ENCODE results near the gene BRME1.

Gene BRME1

DNA sequence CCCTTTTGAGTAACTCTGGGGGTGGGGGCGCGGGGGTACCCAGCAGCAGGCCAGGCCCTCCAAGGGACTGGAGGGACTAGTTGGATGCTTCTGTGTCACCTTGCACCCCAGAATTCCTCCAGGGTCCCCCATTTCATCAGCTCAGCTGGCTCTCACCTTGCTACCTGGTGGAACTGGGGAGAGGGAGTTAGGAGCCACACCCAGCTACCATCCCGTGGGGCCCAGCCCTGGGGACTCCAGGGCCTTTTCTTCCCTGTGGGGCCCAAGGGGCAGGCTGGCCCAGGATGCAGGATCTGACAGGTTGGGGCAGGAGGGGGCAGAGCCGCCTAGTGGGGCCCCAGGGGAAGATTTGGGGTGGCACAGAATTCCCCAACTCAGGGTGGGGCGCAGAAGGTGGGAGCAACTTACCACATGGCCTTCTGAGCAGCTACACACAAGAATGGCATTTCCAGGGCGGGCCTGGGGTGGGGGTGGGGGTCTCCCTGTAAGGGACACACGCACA lies 61.7 kb downstream of the BRME1 start:
- DNase-seq (ENCODE audit: low read depth): no peak

DNA sequence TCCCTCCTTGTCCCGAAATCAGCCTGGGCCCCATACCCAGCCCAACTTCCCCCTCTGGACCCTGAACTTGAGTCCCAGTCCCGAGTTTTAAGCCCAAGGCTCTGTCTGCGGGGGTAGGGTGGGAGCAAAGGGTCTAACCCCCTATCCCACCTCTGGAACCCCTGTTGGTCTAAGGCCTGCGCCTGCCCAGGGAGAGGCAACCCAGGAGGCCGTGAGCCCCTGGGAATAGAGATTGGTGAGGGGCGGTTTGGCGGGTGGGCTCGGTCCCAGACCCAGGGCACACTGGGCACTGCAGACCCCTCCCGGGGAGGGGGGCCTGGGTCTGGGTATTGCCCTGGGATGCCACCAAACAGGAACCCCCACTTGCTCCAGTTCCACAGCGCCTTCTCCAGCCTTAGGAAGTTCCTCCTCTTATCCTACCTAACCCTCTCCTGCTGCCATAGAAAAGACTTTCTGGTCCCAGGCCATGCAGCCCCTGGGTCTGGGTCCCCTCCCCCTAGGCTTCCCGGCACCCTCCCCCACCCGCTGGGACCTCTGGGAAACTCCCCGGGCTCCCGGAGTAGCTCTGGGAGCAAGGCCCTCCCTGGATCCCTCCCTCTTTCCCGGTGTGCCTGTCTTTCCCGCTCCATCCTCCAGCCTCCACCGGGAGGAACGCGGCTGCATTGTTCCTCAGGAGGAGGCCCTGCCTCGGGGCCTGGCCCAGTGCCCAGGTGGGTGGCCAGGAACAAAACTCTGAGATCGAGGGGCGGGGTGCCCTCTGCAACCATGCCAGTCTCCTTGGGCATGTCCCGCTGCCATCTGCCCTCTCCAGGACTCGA lies 62.6 kb downstream of the BRME1 start:
- DNase-seq (ENCODE audit: low read depth): no peak

GRCh38 chr19:13842291-13843103 lies 63.4 kb downstream of the BRME1 start:
- no peak for DNase-seq (ENCODE audit: low read depth)

GRCh38 chr19:13841962-13842290 lies 64.0 kb downstream of the BRME1 start:
- no peak for DNase-seq (ENCODE audit: low read depth)

GRCh38 chr19:13841086-13841961 lies 64.6 kb downstream of the BRME1 start:
- no peak for DNase-seq (ENCODE audit: low read depth)

DNA sequence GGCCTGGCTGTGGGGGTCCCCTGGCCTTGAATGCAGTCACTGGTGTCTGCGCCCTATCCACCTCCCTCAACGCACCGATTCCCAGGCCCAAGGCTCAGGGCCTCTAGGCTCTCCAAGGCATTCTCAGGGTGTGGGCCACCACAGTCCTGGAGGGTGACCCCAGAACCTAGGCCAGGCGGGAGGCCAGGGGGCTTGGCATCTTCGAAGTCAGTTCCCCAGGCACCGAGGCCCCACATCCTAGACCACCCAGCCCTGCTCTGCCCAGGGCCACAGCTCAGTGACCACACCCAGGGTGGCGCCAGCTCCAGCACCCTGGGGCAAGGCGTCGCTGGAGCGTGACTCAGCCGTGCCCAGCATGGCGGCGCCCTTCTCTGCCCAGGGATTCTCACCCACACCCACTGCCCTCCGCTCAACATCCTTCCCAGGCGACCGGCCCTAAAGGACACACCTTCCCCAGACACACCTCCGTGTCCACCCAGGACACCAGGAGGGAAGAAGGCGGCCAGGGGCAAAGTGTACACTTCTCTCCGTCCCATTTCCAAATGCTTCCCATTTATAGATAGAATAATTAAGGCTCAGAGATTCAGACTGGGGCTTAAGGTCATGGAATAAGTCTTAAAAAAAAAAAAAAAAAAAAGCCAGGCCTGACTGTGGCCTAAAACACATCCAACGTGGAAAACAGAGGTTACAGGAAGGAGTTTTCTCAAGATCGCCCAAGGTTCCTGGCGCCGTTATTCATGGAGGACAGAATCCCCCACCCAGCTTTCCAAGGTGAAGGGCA lies 65.4 kb downstream of the BRME1 start:
- DNase-seq (ENCODE audit: low read depth): no peak

DNA sequence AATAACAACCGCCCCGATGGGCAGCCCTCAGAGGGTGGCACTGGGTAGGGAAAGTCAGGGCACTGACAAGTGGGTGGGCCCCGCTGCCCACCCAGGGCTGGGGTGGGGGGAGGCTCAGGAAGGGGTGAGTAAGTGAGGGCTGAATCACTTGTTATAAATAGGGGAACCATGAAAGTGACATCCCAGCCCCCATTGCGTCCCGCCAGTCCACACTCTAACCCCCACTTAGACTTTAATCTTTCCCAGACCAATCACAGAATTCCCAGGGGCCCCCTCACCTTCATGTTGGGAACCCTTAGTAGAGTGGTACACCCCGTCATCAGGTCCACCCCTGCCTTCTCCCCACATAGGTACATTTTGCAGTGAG lies 66.0 kb downstream of the BRME1 start:
- DNase-seq (ENCODE audit: low read depth): no peak

DNA sequence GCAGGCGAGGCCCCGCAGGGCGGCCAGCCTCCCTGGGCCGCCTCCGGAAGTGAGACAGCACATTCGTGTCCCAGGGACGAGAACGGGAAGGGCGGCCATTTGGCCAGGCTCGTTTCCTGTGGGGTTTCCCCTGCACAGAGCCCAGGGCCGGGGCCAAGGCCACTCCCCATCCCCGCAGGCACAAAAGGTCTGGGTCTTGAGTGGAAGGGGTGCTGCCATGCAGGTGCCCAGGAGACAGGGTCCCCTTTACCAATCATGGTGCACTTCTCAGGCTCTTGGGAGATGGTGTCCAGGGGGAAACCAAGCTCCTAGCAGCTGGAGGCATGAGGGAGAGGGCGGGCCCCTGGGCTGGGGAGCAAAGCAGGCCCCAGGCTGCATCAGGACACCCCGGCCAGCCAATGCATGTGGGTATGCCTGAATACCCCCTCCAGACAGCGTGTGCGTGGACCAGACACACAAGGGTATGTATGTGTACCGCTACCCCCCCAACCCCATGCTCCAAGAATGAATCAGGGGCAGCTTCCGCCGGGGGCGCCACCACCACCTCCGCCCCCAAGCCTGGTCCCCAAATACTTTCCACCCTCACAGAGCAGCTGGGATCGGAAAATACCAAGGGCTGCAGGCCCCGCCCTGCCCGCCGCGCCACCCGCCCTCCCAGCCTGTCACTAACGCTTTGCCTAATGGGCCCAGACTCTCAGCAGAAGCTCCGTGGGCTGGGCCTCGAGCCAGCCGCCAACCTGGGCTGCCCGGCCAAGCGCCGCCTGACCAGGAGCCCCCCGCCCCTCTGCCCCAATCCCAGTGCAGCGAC lies 66.6 kb downstream of the BRME1 start:
- DNase-seq (ENCODE audit: low read depth): no peak

DNA sequence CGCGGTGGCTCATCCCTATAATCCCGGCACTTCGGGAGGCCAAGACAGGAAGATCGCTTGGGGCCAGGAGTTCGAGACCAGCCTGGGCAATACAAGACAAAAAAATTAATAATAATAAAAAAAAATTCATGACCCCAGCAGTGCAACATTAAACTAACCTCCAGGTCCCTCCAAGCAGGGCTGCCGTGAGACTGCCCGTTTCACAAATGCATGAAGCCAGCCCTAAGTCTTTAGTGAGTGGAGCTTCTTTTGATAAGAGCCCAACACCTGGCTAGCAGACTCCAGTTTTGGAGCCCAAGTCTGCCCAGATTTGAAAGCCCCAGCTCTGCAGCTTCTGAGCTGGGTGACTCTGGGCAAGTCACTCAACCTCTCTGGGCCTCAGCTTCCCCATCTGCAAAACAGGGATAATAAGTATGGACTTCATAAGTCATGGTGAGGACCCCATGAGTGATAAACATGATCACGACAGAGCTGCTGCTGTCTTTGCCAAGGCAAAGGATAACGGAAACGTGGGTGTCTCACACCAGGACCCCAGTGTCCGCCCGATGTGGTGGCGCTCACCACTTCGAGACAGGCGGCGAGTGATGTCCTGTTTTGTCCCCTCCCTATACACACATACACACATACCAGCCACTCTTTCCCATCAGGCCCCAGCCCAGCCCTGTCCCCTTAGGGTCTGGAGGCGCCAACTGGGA lies 67.3 kb downstream of the BRME1 start:
- DNase-seq (ENCODE audit: low read depth): no peak

- no peak for DNase-seq (ENCODE audit: low read depth)
Measured at GRCh38 chr19:13835791-13836723, 69.9 kb downstream of the BRME1 start.

DNA sequence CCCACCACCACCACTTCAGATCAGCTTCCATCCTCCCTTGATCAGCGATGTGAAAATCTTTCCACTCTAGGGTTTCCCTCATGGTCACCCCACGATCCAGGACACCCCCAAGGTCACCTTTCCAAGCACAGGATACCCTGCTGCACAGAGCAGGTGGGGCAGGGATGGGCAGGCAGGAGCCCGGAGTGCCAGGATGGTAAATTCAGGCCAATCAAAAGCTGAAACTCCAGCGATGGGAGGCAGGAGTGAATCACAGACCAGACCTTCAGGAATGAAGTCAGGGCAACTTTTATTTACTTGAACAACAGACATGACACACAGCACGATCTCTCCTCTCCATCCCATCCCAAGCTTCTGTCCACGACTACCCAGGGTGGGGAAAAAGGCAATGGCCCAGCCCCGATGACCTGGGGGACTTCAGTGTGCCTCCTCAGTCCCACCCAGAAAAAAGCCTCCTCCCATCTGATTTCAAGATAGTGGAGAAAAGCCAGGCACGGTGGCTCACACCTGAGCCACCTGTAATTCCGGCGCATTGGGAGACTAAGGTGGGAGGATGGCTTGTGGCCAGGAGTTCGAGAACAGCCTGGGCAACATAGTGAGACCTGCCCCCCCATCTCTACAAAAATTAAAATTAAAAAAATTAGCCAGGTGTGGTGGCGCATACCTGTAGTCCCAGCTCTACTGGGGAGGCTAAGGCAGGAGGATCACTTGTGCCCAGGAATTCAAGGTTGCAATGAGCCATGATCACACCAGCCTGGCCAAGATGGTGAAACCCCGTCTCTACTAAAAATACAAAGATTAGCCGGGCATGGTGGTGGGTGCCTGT lies 71.5 kb downstream of the BRME1 start:
- DNase-seq (ENCODE audit: low read depth): no peak

DNA sequence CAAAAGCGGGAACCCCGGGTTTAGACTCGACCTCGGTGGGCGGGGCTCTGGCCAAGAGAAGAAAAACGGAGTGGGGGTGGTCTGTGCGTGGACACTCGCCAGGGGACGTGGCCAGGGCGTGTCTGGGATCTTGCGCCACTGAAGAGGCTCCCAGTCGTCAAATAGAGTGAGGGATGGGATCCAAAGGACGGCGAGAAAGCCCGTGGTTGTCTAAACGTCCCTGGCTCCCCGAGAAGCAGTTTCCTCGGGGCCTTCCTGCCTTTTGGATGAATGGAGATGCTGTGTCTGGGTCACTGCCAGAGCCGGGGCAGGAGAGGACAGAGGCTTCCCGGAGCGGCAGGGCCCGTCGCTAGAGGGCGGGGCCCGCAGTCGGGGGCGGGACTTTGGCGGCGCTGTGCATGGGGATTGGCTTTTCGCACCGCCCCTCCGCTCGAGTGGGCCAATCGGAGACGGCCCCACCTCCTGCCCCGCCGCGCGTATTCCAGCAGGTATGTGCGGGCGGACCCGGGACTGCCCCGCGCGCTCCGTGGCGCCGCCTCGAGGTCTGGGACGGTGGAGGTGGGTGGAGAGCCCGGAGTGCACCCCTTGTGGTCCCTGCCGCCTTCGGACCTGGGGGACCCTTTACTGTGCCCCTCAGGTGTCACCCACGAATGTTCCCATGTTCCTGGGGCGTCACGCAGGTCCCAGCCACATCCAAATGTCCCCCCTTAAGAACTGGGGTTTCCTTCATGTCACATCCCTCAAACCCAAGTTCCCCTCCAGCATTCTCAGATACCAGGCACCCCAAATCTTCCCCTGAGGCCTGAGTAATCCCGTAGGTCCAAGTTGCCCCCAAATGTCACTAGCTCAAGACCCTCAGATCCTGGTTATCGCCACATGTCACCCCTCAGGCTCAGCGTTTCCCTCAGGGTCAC lies 72.3 kb downstream of the BRME1 start:
- DNase-seq (ENCODE audit: low read depth): no peak
